HCT116 (cell line): Measurements from ENCODE around the gene CEP170B.

Source experiments
- ATF3 ChIP-seq: IDR thresholded peaks from 2 replicates; pipeline ENCODE4 v1.6.1; 2012
- CEBPB ChIP-seq: IDR thresholded peaks from 2 replicates; pipeline ENCODE4 v1.6.1; 2012; ENCODE audit warnings: low read depth
- CTCF ChIP-seq, 3 experiments: fragments of 200-600 bp in 1 of 3; sonication (generic) in 1 of 3; IDR thresholded peaks in 2 of 3; conservative IDR thresholded peaks in 1 of 3; 2 replicates each; pipeline ENCODE4 v1.5.1; 2012 to 2017; ENCODE audit warnings: low read depth in 2 of 3, low read length in 2 of 3, antibody characterized with exemption in 1 of 3, borderline replicate concordance in 1 of 3, control low read depth in 1 of 3, mild to moderate bottlenecking in 1 of 3, mixed read lengths in 1 of 3, mixed run types in 1 of 3, moderate library complexity in 1 of 3; ENCODE audit not compliant: insufficient read depth in 1 of 3
- EZH2 ChIP-seq: fragments of 200-600 bp; sonication (generic); IDR thresholded peaks from 2 replicates; pipeline ENCODE4 v1.6.1; 2017; ENCODE audit warnings: antibody characterized with exemption, mixed run types
- FOSL1 ChIP-seq: IDR thresholded peaks from 2 replicates; pipeline ENCODE4 v1.6.1; 2012; ENCODE audit warnings: low read depth
- MAX ChIP-seq: IDR thresholded peaks from 2 replicates; pipeline ENCODE4 v1.6.1; 2012
- POLR2A ChIP-seq: IDR thresholded peaks from 2 replicates; pipeline ENCODE4 v1.7.0; 2011; ENCODE audit warnings: borderline replicate concordance; ENCODE audit not compliant: insufficient read depth, insufficient read length; ENCODE audit errors: extremely low read depth
- POLR2AphosphoS5 ChIP-seq: IDR thresholded peaks from 2 replicates; pipeline ENCODE4 v1.6.1; 2011; ENCODE audit warnings: mild to moderate bottlenecking, low read depth, low read length, moderate library complexity
- SIN3A ChIP-seq: IDR thresholded peaks from 2 replicates; pipeline ENCODE4 v1.6.1; 2012; ENCODE audit warnings: low read depth
- ZFX ChIP-seq: fragments of 450-650 bp; IDR thresholded peaks from 2 replicates; pipeline ENCODE4 v1.6.1; 2017
- ZNF274 ChIP-seq: fragments of 200-500 bp; sonication (Bioruptor generic); IDR thresholded peaks from 2 replicates; pipeline ENCODE4 v1.6.1; 2014; ENCODE audit warnings: mild to moderate bottlenecking, low read depth, low read length, inconsistent platforms

GRCh38 chr14:104864267-104865080, 594 bp upstream of the CEP170B start:
- TF ChIP-seq CTCF (IDR thresholded peaks at IDR 0.05 in 2 of 3, conservative IDR thresholded peaks at IDR 0.05 in 1 of 3; ENCODE audit: borderline replicate concordance in 1 of 3, insufficient read depth in 1 of 3, low read depth in 2 of 3, low read length in 2 of 3): no peak
- no peak for TF ChIP-seq ZFX
- peak; percentile 66 for TF ChIP-seq POLR2AphosphoS5
- TF ChIP-seq ATF3: no peak
- TF ChIP-seq ZNF274: no peak
- TF ChIP-seq MAX: no peak
- no peak for TF ChIP-seq FOSL1
- no peak for TF ChIP-seq SIN3A
- TF ChIP-seq EZH2: no peak
- peak; percentile 29 for TF ChIP-seq POLR2A
- no peak for TF ChIP-seq CEBPB
